NOMO-1 treated with dmso at 0.1 percent for 144 hours (cell line): ENCODE data around the gene RCBTB2.

ENCODE experiments used
- DNase-seq: peaks from one replicate; lab custom pipeline; 2025; ENCODE audit not compliant: unreplicated experiment; lab: John Stamatoyannopoulos, UW

Gene RCBTB2

GRCh38 chr13:48564056-48564455 is 31.2 kb upstream of the RCBTB2 start:
- DNase-seq: no peak

- no peak for DNase-seq
Observed at GRCh38 chr13:48563626-48564025, 30.7 kb upstream of the RCBTB2 start.

GRCh38 chr13:48562296-48563066 is 29.6 kb upstream of the RCBTB2 start:
- DNase-seq: peak; percentile 74

- no peak for DNase-seq
Observed at GRCh38 chr13:48561466-48562235, 28.8 kb upstream of the RCBTB2 start.

- DNase-seq: no peak
Observed at GRCh38 chr13:48560657-48561337, 27.9 kb upstream of the RCBTB2 start.

GRCh38 chr13:48559638-48560320 is 26.9 kb upstream of the RCBTB2 start:
- no peak for DNase-seq

- no peak for DNase-seq
Observed at GRCh38 chr13:48556817-48557216, 23.9 kb upstream of the RCBTB2 start.

DNA sequence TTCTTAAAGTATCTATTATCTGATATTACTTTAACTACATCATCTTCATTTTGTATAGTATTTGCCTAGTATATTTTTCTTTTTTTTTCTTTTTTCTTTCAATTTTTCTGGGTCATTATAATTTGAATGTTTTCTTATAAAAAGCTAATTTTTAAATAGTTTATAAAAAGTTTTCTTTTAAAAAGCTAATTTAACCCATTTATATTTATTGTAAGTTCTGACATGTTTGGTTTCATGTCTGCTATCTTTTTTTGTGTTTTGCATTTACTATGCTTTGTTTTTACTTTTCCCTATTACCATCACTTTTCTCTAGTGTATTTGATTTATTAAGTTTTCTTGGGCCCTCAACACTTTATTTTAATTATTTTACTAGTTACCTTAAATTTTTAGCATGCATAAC is 22.6 kb upstream of the RCBTB2 start:
- DNase-seq: no peak

GRCh38 chr13:48551329-48551728 is 18.4 kb upstream of the RCBTB2 start:
- no peak for DNase-seq

DNA sequence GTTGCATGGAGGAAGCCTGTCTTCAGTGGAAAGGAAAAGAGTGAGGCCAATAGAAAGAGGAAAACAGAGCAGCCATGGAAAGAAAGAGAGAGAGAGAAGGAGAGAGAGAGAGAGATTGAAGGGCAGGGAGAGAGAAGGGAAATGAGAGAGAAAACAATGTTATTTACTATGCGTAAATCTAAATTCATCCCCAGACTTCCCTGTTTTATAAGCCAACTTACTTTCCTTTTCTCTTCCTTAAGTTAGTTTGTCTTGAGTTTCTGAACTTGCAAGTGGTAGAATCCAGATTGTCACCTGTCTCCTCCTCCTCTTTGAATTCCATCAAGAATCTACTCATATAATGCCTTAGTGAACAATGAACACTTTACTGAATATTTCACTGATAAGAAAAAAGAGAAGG is 16.8 kb upstream of the RCBTB2 start:
- DNase-seq: no peak

- DNase-seq: no peak
Observed at GRCh38 chr13:48547663-48548092, 14.8 kb upstream of the RCBTB2 start.

GRCh38 chr13:48545608-48546007 is 12.7 kb upstream of the RCBTB2 start:
- DNase-seq: no peak

- no peak for DNase-seq
Observed at GRCh38 chr13:48542581-48543341, 9.9 kb upstream of the RCBTB2 start.

DNA sequence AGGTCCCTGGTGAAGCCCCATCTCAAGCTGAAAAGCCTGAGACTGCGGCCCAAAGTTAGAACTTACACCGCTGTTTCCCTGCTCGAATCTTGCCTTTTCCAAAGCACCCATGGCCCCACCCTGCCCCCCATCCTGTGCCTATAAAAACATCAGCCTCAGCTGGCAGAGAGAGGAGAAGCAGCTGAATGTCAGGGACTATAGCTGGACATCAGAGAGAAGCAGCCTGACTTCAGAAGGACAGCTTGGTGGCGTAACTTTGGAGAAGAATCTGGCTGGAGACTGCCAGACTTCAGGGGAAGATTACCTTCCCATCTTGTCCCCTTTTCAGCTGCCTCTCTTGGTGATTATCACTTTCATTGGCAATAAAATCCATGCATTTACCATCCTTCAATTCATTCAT is 9.3 kb upstream of the RCBTB2 start:
- DNase-seq: no peak

- no peak for DNase-seq
Observed at GRCh38 chr13:48539550-48539949, 6.7 kb upstream of the RCBTB2 start.

DNA sequence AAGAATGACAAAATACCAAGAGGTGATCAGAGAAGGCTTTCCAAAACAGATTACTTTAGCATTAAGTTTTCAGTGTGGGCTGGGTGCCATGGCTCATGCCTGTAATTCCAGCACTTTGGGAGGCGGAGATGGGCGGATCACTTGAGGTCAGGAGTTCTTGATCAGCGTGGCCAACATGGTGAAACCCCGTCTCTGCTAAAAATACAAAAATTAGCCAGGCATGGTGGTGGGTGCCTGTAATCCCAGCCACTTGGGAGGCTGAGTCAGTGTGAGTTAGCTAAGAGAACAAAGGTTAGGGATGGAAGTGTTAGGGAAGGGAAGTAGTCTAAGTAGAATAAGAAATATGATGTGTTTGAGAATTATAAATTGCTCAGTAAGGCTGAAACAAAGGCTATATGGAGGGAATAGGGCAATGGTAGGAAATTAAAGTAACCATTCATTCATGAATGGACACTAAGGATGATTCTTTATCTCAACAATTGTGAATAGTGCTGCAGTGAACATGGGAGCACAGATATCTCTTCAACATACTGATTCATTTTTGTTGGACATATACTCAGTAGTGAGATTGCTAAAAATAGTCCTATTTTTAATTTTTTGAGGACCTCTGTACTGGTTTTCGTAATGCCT is 3.9 kb upstream of the RCBTB2 start:
- DNase-seq: no peak

DNA sequence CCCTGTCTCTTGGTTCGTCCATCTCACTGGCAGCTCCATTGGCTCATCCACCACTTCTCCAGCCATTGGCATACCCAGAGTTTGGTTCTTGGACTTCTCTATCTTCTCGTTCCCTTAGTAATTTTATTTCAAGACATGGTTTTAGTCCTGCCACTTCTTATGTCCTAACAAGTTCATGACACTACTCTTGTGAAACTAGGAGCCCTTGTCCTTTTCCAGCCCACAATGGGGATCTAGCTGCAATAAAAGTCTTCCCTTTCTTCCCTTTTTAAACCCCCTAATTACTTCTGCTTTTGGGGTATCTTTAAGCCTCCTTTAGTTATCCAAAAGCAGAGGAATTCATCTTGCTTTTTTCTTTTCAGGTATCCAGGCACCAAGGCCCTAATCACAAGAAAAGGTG is 2.9 kb upstream of the RCBTB2 start:
- DNase-seq: peak; percentile 83

GRCh38 chr13:48534911-48535501 is 2.1 kb upstream of the RCBTB2 start:
- no peak for DNase-seq

DNA sequence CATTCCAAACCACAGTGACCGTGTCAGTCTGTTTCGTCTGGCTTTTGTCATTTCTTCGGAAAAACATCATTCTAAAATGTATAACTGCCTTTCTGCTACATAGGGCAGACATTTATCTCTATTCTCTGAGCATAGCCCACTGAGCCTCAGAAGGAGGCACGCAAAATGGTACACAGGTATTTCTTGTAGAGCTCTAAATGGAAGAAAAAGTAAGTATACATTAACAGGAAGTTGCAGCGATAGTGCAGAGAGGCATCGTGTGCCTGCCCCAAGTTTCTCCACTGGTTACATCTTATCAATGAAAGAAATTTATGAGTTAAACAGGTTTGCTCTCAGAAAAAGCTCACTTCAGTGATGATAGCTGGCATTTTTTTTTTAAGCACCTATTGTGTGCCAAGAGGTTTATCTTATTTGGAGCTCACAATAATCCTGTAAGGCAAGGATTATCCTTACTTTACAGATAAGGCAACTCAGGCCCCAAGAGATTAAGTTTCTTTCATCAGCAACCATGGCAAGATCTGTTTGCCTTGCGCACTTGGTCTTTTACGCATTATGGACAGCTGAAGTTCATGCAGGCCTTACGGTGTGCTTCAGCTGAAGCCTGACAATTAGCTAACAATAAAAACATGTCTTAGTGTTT is 1.2 kb upstream of the RCBTB2 start:
- DNase-seq: no peak

GRCh38 chr13:48532256-48532505 is 699 bp downstream of the RCBTB2 start:
- peak; percentile 56 for DNase-seq
